GM21526 (cell line): ENCODE data around the gene TNC.

Experiments
- ATAC-seq: cut with Tn5 transposase; IDR thresholded peaks from one replicate; pipeline ENCODE4 v1.9.1; 2021; ENCODE audit warnings: moderate library complexity; ENCODE audit not compliant: unreplicated experiment, low FRiP score

The TNC gene

GRCh38 chr9:114988962-114989599 lies 128.9 kb downstream of the TNC start:
- no peak for ATAC-seq

GRCh38 chr9:114987116-114987515 lies 130.8 kb downstream of the TNC start:
- ATAC-seq = no peak

GRCh38 chr9:114985959-114986501 lies 131.9 kb downstream of the TNC start:
- ATAC-seq = no peak

- no peak for ATAC-seq
These were observed 136.9 kb downstream of the TNC start for GRCh38 chr9:114981063-114981462.

- ATAC-seq = no peak
These were observed 144.7 kb downstream of the TNC start for GRCh38 chr9:114973216-114973615.

GRCh38 chr9:114972510-114973136 lies 145.3 kb downstream of the TNC start:
- no peak for ATAC-seq
